ENCODE results near the gene OR5B3.
"Not testable (repeated sequence)": the region's sequence is repeated elsewhere in the genome, so short reads cannot be mapped to it uniquely, and the experiment has no call there.

The OR5B3 gene

GRCh38 chr11:58406774-58407173, at the start of gene OR5B3:
Gene OR5B3 (minus strand): TSS chr11:58406874. CDS start chr11:58403409, 3,465 bp downstream.
- DNase-seq = no peak

DNA sequence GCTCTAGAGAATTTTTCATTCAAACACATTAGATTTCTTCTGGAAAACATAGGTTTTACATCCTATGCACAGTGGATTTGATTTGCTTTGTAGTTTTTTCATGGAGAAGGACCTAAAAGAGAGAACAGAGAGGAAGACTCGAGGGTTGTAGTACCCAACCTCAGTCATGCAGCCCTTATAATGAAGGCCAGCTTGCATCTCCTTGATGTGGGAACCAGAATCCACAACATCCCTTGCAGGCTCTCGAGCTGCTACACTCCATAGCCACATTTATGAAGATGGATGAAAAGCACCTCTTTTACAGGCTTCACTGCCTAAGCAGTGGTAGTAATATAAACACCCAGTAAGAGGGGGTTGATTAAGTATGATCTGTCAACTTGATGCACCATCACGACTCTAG, 44.9 kb upstream of the OR5B3 start:
- no peak for DNase-seq

DNA sequence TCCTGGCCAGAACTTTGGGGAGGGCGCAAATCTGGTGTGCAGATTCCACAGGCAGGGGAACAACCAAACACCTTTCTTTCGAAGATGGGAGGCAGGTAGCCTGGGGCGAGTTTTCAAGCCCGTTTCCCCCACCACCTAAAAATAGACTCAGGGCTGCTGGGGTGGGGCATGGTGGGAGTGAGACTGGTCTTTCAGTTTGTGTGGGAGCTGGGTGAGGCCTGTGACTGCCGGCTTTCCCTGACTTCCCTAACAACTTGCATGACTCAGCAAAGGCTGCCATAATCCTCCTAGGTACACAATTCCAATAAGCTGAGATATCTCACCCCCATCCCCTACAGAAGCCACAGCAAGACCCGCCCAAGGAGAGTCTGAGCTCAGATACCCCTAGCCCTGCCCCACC, 39.6 kb upstream of the OR5B3 start:
- no peak for DNase-seq

- no peak for DNase-seq
These were observed 37.6 kb upstream of the OR5B3 start for GRCh38 chr11:58444300-58444699.

DNA sequence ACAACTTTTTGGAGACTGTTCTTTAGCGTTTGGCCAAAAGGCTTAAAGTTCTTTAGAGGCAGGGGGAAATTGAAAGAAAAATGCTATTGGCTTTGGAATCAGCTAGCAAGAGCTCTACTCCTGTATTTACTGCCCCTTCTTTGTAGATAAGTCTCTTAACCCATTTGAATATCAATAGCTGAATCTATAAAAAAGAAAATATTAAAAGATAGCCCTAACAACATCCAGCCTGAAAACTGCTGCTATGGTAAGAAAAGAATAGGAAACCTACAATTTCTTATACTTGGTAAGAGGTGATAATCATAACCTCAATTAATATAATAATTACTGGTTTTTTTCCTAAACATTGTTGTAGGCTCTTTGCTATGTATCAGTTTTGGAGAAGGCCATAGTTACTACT, 35.5 kb upstream of the OR5B3 start, which contains the start of gene OR5B12:
Gene OR5B12 (minus strand): TSS at position 101 of the 400 bp plus-strand sequence. CDS start 2,085 bp downstream, outside the sequence.
- DNase-seq = no peak

GRCh38 chr11:58438486-58438885, 31.8 kb upstream of the OR5B3 start:
- DNase-seq = no peak

DNA sequence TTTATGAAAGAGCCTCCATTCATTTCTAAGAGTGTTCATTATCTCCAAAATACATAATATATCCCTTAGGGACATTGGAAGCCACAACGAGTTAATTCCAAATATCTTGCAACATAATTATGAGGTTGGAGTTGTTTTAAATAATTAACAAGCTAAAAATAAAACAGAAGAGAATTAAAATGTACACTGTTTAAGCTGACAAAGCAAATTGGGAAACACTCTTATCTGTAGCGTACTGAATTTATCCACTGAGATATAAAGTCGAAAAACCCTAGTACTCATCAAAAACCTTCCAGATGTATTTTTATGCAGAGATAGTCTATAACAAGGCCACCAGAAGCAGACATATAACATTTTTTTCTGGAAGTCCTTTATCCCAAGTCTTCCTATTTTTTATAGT, 27.5 kb upstream of the OR5B3 start:
- DNase-seq = no peak

GRCh38 chr11:58433638-58434203, 27.0 kb upstream of the OR5B3 start:
- DNase-seq = no peak

- no peak for DNase-seq
These were observed 22.6 kb upstream of the OR5B3 start for GRCh38 chr11:58429273-58429672.

GRCh38 chr11:58428021-58428420, 21.3 kb upstream of the OR5B3 start, which contains the start of gene OR5B2:
Gene OR5B2 (minus strand): TSS chr11:58428121. CDS start chr11:58423261, 4,860 bp downstream.
- DNase-seq = no peak

- not testable (repeated sequence) for DNase-seq
These were observed 7.1 kb downstream of the OR5B3 start for GRCh38 chr11:58399622-58400021.

DNA sequence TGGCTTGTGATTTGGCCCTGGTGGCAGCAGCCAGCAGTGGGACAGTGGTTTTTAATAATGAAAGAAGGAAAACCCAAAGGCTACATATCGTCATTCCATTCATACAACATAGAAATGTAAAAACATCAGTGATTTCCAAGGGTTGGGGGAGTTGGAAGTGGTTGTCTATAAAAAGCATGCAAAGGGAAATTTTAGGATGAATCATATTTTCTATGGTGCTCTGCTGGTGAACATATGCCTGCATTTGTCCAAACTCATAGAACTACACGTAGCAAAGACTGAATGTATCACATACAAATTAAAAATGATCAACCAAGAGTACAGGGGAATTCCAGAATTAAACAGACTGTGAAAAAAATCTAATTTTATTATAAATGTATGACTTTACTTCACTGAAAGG, 11.1 kb downstream of the OR5B3 start:
- DNase-seq = no peak

GRCh38 chr11:58394195-58394594, 12.5 kb downstream of the OR5B3 start:
- no peak for DNase-seq

GRCh38 chr11:58392746-58393145, 13.9 kb downstream of the OR5B3 start:
- DNase-seq = no peak

DNA sequence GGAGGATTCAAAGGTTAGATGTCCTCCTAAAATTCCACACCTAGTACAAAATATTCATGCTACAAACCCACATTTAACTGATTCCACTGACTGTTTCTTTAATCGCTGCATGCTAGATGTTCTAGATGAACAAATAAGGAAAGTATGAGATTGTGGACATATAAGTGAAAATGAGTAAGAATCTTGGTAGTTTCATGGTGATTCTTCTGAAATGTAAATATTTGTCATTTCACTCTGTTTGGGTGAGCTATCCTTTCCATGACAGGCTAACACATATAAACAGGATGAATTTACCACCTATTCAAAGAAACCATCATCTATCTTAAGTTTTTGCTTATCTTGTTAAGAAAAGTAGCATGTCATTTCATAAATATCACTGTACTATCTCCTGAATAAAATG, 14.8 kb downstream of the OR5B3 start:
- no peak for DNase-seq

DNA sequence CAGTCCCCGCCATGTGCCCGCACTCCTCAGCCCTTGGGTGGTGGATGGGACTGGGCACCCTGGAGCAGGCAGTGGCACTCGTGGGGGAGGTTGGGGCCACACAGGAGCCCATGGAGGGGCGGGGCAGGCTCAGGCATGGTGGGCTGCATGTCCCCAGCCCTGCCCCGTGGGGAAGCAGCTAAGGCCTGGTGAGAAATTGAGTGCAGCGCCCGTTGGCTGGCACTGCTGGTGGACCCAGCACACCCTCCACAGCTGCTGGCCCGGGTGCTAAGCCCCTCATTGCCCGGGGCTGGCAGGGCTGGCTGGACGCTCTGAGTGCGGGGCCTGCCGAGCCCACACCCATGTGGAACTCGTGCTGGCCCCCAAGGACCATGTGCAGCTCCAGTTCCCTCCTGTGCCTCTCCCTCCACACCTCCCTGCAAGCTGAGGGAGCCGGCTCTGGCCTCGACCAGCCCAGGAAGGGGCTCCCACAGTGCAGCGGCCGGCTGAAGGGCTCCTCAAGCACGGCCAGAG, 16.1 kb downstream of the OR5B3 start:
- DNase-seq = no peak

GRCh38 chr11:58358969-58359368, 47.7 kb downstream of the OR5B3 start, which contains the start of gene OR5B17:
Gene OR5B17 (minus strand): TSS chr11:58359069. CDS start chr11:58359069, 0 bp downstream.
- DNase-seq = no peak

- no peak for DNase-seq
These were observed 51.9 kb downstream of the OR5B3 start for GRCh38 chr11:58354727-58355126.
